Measurements from ENCODE around the gene ENO2. TPM values are rescaled to one million over a fixed set of nuclear protein-coding genes. Genes with fewer than 3 reads are reported as not detected.

ENO2 gene
- total RNA-seq, 1 experiment from 2014 or later = 1.8 TPM

Other genes with a start within 250 kb of the ENO2 start
- 40.5 and 46.5 TPM in 2 replicates for gene ZNF384, start 225.2 kb upstream of the ENO2 start, total RNA-seq (2014; rRNA removed; shearing (Covaris generic))
- gene PIANP, start 213.8 kb upstream of the ENO2 start, total RNA-seq (2014; rRNA removed; shearing (Covaris generic)) = 0.15 and 0.28 TPM in 2 replicates
- gene COPS7A, start 190.5 kb upstream of the ENO2 start, total RNA-seq (2014; rRNA removed; shearing (Covaris generic)) = 34.1 and 35.9 TPM in 2 replicates
- gene MLF2, start 161.4 kb upstream of the ENO2 start, total RNA-seq (2014; rRNA removed; shearing (Covaris generic)) = 161 and 175 TPM in 2 replicates
- 84.2 and 89.9 TPM in 2 replicates for gene PTMS, start 148.2 kb upstream of the ENO2 start, total RNA-seq (2014; rRNA removed; shearing (Covaris generic))
- gene LAG3, start 142.1 kb upstream of the ENO2 start, total RNA-seq (2014; rRNA removed; shearing (Covaris generic)) = 0.16 TPM in 1 of 2 replicates, not detected in the other
- gene CD4, start 125.1 kb upstream of the ENO2 start, total RNA-seq (2014; rRNA removed; shearing (Covaris generic)) = not detected in 2 replicates
- 2.2 and 3.5 TPM in 2 replicates for gene GPR162, start 92.8 kb upstream of the ENO2 start, total RNA-seq (2014; rRNA removed; shearing (Covaris generic))
- gene P3H3, start 86.2 kb upstream of the ENO2 start, total RNA-seq (2014; rRNA removed; shearing (Covaris generic)) = 13.7 and 19.3 TPM in 2 replicates
- gene GNB3, start 73.7 kb upstream of the ENO2 start, total RNA-seq (2014; rRNA removed; shearing (Covaris generic)) = 2.2 and 3.2 TPM in 2 replicates
- 96.8 and 104 TPM in 2 replicates for gene CDCA3, start 63.3 kb upstream of the ENO2 start, total RNA-seq (2014; rRNA removed; shearing (Covaris generic))
- 76.7 and 78.0 TPM in 2 replicates for gene USP5, start 62.4 kb upstream of the ENO2 start, total RNA-seq (2014; rRNA removed; shearing (Covaris generic))
- gene TPI1, start 47.0 kb upstream of the ENO2 start, total RNA-seq (2014; rRNA removed; shearing (Covaris generic)) = 1,296 and 1,386 TPM in 2 replicates
- gene SPSB2, start 41.3 kb upstream of the ENO2 start, total RNA-seq (2014; rRNA removed; shearing (Covaris generic)) = 2.6 and 3.7 TPM in 2 replicates
- gene LRRC23, start 9.8 kb upstream of the ENO2 start, total RNA-seq (2014; rRNA removed; shearing (Covaris generic)) = 3.6 and 3.8 TPM in 2 replicates
- gene ATN1, start 13.4 kb downstream of the ENO2 start, total RNA-seq (2014; rRNA removed; shearing (Covaris generic)) = 13.2 and 14.2 TPM in 2 replicates
- gene RNU7-1, start 29.2 kb downstream of the ENO2 start, total RNA-seq (2014; rRNA removed; shearing (Covaris generic)) = not detected in 2 replicates
- 193 and 245 TPM in 2 replicates for gene C12orf57, start 29.4 kb downstream of the ENO2 start, total RNA-seq (2014; rRNA removed; shearing (Covaris generic))
- gene PTPN6, start 36.8 kb downstream of the ENO2 start, total RNA-seq (2014; rRNA removed; shearing (Covaris generic)) = 0.18 and 0.38 TPM in 2 replicates
- 310 and 322 TPM in 2 replicates for gene PHB2, start 56.1 kb downstream of the ENO2 start, total RNA-seq (2014; rRNA removed; shearing (Covaris generic))
- gene EMG1, start 56.3 kb downstream of the ENO2 start, total RNA-seq (2014; rRNA removed; shearing (Covaris generic)) = 54.9 and 57.7 TPM in 2 replicates
- gene LPCAT3, start 103.9 kb downstream of the ENO2 start, total RNA-seq (2014; rRNA removed; shearing (Covaris generic)) = 19.6 and 19.9 TPM in 2 replicates
- 0.61 TPM in 1 of 2 replicates, not detected in the other for gene C1S, start 146.1 kb downstream of the ENO2 start, total RNA-seq (2014; rRNA removed; shearing (Covaris generic))
- 1.5 and 3.4 TPM in 2 replicates for gene C1R, start 177.9 kb downstream of the ENO2 start, total RNA-seq (2014; rRNA removed; shearing (Covaris generic))
- 4.0 and 4.7 TPM in 2 replicates for gene C1RL, start 194.6 kb downstream of the ENO2 start, total RNA-seq (2014; rRNA removed; shearing (Covaris generic))
- gene RBP5, start 214.3 kb downstream of the ENO2 start, total RNA-seq (2014; rRNA removed; shearing (Covaris generic)) = not detected in 2 replicates
- gene CLSTN3, start 215.8 kb downstream of the ENO2 start, total RNA-seq (2014; rRNA removed; shearing (Covaris generic)) = 6.5 and 6.9 TPM in 2 replicates

Data from SJCRH30 (cell line).